Kidney (tissue), 2 donors: ENCODE results near the gene HYKK. TPM values are rescaled to one million over a fixed set of nuclear protein-coding genes. Genes with fewer than 3 reads are reported as not detected.

Experiments used
- polyA plus RNA-seq: library from polyadenylated mRNA; stranded (reverse); fragments of 350-450 nt; fragmentation: Illumina TruSeq; extraction: RNeasy Lipid Tissue Mini Kit (QIAGEN cat#74804); gene quantifications from one replicate; pipeline ENCODE4 v1.2.3, GENCODE V29; 2014; ENCODE audit warnings: low read depth, low replicate concordance; ENCODE audit not compliant: insufficient read depth
- total RNA-seq: library from RNA; stranded (reverse); fragmentation: NEBNext Ultra II Directional; extraction: Animal tissue kit (Norgen Biotek cat#: 25700); gene quantifications from one replicate; pipeline ENCODE4 v1.2.1, GENCODE V29; 2021
- donor health status: DM: yes; HTN: yes; CAD: no.

Gene HYKK
- total and polyA plus RNA-seq, 2 donors from 2014 or later, result 5.8 to 14.3 TPM

Other genes starting within 250 kb of the HYKK start
- 31.1 TPM for gene DNAJA4, start 243.0 kb upstream of the HYKK start, total RNA-seq
- gene DNAJA4, start 243.0 kb upstream of the HYKK start, polyA plus RNA-seq, result 19.9 TPM
- gene SKIC8, start 208.0 kb upstream of the HYKK start, total RNA-seq, result 48.5 TPM
- gene SKIC8, start 208.0 kb upstream of the HYKK start, polyA plus RNA-seq, result 87.4 TPM
- not detected for gene CRABP1, start 167.2 kb upstream of the HYKK start, total RNA-seq
- 61.0 TPM for gene CRABP1, start 167.2 kb upstream of the HYKK start, polyA plus RNA-seq
- 48.7 TPM for gene IREB2, start 69.4 kb upstream of the HYKK start, total RNA-seq
- 8.3 TPM for gene IREB2, start 69.4 kb upstream of the HYKK start, polyA plus RNA-seq
- 118 TPM for gene PSMA4, start 32.9 kb downstream of the HYKK start, total RNA-seq
- 200 TPM for gene PSMA4, start 32.9 kb downstream of the HYKK start, polyA plus RNA-seq
- 0.76 TPM for gene CHRNA5, start 57.9 kb downstream of the HYKK start, total RNA-seq
- gene CHRNA5, start 57.9 kb downstream of the HYKK start, polyA plus RNA-seq, result 0.41 TPM
- gene CHRNA3, start 113.4 kb downstream of the HYKK start, total RNA-seq, result not detected
- gene CHRNA3, start 113.4 kb downstream of the HYKK start, polyA plus RNA-seq, result not detected
- 0.13 TPM for gene CHRNB4, start 133.6 kb downstream of the HYKK start, total RNA-seq
- 0.32 TPM for gene CHRNB4, start 133.6 kb downstream of the HYKK start, polyA plus RNA-seq